ENCODE results near the gene PYGB. TPM values are rescaled to one million over a fixed set of nuclear protein-coding genes. Genes with fewer than 3 reads are reported as not detected.
A peak's percentile ranks its signal among the peaks of the same experiment; 100 is the strongest.

Gene PYGB
- total and polyA plus RNA-seq, 4 donors, result 30.3 to 90.3 (median 47.3) TPM

DNA sequence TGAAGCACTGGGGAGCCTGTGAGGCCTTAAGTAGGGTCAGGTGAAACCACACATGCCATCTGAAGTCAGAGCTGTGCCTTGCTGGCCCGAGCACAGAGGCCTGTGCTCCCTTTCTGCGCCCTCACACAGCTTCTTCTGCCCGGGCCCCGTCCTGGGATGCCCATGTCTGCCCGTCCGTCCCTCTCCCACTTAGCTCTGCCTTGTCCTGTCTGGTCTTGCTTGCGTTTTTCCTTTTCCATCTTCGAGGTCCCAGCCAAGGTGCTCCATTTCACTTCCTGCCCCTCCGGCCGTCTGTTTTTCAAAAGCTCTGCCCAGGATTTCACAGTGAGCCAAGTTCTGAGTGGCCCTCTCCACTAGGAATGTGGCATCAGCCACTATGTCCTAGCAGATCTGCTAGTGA lies 45.6 kb downstream of the PYGB start:
- ATAC-seq (ENCODE audit: insufficient read depth, low FRiP score), result no peak
- WGBS, 2 donors, result 74 to 91% methylated on average over 10 of the region's 10 CpGs
- Histone ChIP-seq H3K27ac (ENCODE audit: low read depth in 1 of 2, low read length in 1 of 2) (peak overlapping the region in 1 of 2 donors; percentile 37), H3K27me3 (ENCODE audit: control insufficient read depth in 3 of 3, insufficient read depth in 3 of 3, low read length in 2 of 3) (no peaks in the 10 kb centered on the region), H3K9me3 (ENCODE audit: control insufficient read depth in 4 of 4, insufficient read depth in 3 of 4, low read length in 3 of 4) (peaks cover 0 to 3% (median 0%) of the 10 kb centered on the region in 4 donors), H3K4me3 (no peak overlapping the region), H3K9ac (ENCODE audit: insufficient read depth in 1 of 2, low read length in 2 of 2) (no peak overlapping the region), H3K36me3 (ENCODE audit: control insufficient read depth in 4 of 4, insufficient read depth in 4 of 4, low read length in 4 of 4) (peaks cover 3 to 50% (median 14%) of the 10 kb centered on the region in 4 donors), H3K4me1 (ENCODE audit: control insufficient read depth in 5 of 5, insufficient read depth in 5 of 5, low read length in 5 of 5) (peaks cover 0 to 7% (median 0%) of the 10 kb centered on the region in 5 donors)
- DNase-seq, result no peak
- TF ChIP-seq, protein P1, sequence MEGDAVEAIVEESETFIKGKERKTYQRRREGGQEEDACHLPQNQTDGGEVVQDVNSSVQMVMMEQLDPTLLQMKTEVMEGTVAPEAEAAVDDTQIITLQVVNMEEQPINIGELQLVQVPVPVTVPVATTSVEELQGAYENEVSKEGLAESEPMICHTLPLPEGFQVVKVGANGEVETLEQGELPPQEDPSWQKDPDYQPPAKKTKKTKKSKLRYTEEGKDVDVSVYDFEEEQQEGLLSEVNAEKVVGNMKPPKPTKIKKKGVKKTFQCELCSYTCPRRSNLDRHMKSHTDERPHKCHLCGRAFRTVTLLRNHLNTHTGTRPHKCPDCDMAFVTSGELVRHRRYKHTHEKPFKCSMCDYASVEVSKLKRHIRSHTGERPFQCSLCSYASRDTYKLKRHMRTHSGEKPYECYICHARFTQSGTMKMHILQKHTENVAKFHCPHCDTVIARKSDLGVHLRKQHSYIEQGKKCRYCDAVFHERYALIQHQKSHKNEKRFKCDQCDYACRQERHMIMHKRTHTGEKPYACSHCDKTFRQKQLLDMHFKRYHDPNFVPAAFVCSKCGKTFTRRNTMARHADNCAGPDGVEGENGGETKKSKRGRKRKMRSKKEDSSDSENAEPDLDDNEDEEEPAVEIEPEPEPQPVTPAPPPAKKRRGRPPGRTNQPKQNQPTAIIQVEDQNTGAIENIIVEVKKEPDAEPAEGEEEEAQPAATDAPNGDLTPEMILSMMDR (IDR thresholded peaks at IDR 0.05; ENCODE audit: control extremely low read depth, extremely low read depth), result no peak

DNA sequence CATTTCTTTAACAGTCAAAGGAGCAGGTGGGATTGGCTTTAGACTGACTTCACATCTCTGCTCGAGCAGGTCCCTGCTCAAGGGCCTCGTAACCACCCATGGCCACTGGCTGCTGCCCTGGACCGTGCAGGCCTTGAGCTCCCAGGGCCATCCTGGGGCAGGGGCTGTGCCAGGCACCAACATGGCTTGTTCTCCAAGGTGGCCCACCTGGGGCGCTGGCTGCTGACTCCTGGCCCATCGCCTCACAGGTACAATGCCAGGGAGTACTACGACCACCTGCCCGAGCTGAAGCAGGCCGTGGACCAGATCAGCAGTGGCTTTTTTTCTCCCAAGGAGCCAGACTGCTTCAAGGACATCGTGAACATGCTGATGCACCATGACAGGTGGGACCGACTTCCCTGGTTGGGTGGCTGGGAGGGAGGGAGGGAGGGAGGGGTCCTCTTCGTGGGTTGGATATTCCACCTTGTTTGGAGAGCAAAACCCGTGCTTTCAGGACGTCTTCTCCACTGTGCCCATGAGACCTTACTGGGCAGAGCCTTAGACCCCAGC lies 46.1 kb downstream of the PYGB start:
- TF ChIP-seq, protein P1 (IDR thresholded peaks at IDR 0.05; ENCODE audit: control extremely low read depth, extremely low read depth), result no peak
- WGBS, 2 donors, result 90 to 92% methylated on average over 13 of the region's 13 CpGs
- peaks cover 0 to 7% (median 0%) of the 10 kb centered on the region in 5 donors for H3K4me1 ChIP-seq (ENCODE audit: control insufficient read depth in 5 of 5, insufficient read depth in 5 of 5, low read length in 5 of 5)
- H3K27me3 ChIP-seq (ENCODE audit: control insufficient read depth in 3 of 3, insufficient read depth in 3 of 3, low read length in 2 of 3), result no peaks in the 10 kb centered on the region
- H3K9me3 ChIP-seq (ENCODE audit: control insufficient read depth in 4 of 4, insufficient read depth in 3 of 4, low read length in 3 of 4), result peaks cover 0 to 3% (median 0%) of the 10 kb centered on the region in 4 donors
- no peak overlapping the region for H3K9ac ChIP-seq (ENCODE audit: insufficient read depth in 1 of 2, low read length in 2 of 2)
- no peak for DNase-seq
- H3K27ac ChIP-seq (ENCODE audit: low read depth in 1 of 2, low read length in 1 of 2), result peak overlapping the region in 1 of 2 donors; percentile 37
- ATAC-seq (ENCODE audit: insufficient read depth, low FRiP score), result no peak
- H3K36me3 ChIP-seq (ENCODE audit: control insufficient read depth in 4 of 4, insufficient read depth in 4 of 4, low read length in 4 of 4), result peaks cover 3 to 48% (median 14%) of the 10 kb centered on the region in 4 donors
- H3K4me3 ChIP-seq, result no peak overlapping the region

DNA sequence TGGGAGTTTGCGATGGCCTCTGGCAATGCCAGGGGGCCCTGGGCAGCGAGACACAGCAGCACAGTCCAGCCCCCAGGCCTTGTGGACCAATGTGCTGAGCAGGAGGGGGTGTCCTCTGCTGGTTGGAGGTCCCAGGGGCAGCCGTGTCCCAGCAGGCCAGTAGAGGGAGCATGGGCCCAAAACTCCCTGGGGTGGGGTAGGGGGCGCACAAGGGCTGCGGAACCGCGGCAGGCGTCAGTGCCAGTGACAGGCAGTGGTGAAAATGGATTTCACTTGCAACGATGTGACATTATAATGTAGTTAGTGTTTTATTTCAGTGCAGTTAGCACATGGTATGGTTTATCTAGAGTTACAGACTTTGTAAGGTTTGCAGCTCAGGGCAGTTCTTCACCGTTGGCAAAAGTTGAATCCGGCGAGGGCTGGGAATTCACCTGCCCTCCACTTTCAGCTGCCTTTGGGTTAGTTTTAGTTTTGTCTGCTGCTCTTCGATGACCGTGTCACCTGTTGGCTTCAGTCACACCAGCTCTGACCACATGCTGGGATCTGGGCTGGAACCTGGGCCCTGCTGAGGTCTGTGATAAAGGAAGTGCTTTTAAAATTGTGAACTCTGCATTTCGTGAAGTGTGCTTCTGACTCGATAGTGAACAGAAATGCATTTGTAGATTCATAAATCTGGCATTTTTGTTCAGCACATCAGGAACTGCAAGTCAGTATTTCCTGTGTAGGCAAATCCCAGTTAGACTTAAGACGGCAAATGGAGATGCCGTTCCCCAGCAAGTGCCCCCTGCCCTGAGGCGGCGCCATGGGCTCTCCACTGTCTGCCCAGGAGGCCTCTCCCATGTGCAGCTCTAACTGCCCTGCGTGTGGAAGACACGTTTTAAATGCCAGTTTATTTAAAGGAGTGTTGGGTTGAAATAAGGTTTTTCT lies 46.8 kb downstream of the PYGB start:
- no peak overlapping the region for H3K4me3 ChIP-seq
- 59 to 60% methylated on average over 22 of the region's 22 CpGs for WGBS, 2 donors
- peaks cover 0 to 7% (median 0%) of the 10 kb centered on the region in 5 donors for H3K4me1 ChIP-seq (ENCODE audit: control insufficient read depth in 5 of 5, insufficient read depth in 5 of 5, low read length in 5 of 5)
- peak overlapping the region in 1 of 2 donors; percentile 38 for H3K27ac ChIP-seq (ENCODE audit: low read depth in 1 of 2, low read length in 1 of 2)
- H3K9ac ChIP-seq (ENCODE audit: insufficient read depth in 1 of 2, low read length in 2 of 2), result no peak overlapping the region
- H3K9me3 ChIP-seq (ENCODE audit: control insufficient read depth in 4 of 4, insufficient read depth in 3 of 4, low read length in 3 of 4), result peaks cover 0 to 3% (median 0%) of the 10 kb centered on the region in 4 donors
- no peaks in the 10 kb centered on the region for H3K27me3 ChIP-seq (ENCODE audit: control insufficient read depth in 3 of 3, insufficient read depth in 3 of 3, low read length in 2 of 3)
- TF ChIP-seq, protein P1 (IDR thresholded peaks at IDR 0.05; ENCODE audit: control extremely low read depth, extremely low read depth), result peak; percentile 67
- DNase-seq (peak; percentile 62 to 73 (median 64)), ATAC-seq (ENCODE audit: insufficient read depth, low FRiP score) (no peak)
- peaks cover 3 to 48% (median 13%) of the 10 kb centered on the region in 4 donors for H3K36me3 ChIP-seq (ENCODE audit: control insufficient read depth in 4 of 4, insufficient read depth in 4 of 4, low read length in 4 of 4)
